Measurements from ENCODE around the gene ZNF622.

ZNF622 gene

DNA sequence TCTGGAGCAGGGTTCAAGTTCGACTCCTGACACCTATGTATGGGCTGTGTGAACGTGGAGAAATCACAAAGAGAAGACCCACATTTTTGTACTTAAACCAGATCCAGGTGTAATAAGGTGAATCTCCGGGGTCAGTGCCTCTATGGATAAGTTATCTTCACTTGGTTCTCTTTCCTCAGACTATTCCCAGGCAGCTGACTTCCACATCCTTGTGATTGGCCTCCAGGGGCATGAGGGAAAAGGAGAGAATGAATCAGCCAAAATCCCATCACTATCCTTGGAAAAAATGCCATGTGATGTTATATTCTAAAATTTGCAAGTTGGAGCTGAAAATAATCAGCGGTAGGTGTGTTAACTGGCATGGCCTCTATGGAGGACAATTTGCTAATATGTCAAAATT is 37.2 kb downstream of the ZNF622 start:
- no peak for DNase-seq

DNA sequence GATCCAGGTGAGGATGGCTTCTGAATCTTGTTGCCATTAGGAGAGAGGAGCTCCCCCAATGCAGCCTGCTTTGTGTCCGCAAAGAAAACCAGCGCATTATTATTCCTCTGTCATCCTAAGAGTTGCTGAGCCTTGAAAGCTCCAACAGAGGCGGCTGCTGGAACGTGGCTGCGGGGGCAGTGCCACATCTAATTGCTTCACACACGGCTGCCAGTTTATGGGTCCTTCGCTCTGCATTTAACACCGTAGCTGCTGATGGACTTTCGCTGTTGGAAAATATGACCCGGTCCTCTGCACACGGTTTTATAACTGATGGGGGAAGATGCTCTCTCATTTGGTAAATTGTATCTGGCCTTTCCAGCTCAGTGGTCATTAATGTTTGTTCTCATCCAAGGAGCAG is 38.0 kb downstream of the ZNF622 start:
- no peak for DNase-seq

DNA sequence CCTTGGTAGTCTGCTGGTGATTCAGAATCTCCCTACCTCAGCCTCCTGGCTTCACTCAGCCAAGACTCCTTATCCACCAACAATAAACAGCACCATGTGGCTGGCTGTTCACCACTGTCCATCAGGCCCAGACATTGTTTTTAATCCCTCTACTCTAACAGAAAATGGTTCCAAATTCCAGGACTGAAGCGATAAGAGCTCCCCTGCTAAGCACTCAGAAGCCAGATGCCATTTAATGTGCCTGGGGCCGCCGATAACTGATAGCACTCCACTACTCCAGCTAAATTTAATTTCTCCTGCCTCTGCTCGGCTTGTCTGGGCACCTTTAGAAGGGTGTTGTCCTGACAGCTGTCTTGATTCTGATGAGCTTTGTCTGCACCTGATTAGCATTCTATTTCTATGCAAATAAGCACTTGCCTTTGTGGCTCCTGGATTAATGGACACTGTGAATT is 47.1 kb downstream of the ZNF622 start:
- no peak for DNase-seq

DNA sequence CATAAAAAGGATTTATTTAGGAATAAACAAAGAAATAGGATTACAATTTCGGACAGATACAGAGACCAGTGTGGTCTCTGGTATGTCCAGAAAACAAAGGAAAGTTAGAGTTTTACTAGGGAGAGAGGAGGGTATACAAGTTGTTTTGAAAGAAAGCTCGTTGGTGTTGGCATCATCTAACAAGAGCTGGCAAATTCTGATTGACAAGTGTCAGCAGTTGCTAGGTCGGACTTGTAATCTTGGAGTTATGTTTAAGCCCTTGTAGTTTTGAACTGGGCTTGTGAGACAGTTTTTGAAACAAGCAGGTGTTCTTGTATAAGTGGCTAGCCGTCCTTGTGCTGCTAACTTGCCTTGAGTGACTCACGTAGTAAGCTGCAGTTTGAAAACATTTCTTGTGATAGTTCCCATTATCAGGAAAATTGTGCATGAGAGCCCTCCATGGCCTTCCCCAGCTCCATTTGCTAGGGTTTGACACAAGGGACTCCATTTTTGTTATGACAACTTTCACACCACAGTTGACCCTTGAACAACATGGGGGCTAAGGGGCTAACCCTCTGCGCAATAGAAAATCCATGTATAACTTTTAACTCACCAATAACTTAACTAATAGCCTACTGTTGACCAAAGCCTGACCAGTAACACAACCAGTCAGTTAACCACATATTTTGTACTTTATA is 48.1 kb downstream of the ZNF622 start:
- DNase-seq: no peak

DNA sequence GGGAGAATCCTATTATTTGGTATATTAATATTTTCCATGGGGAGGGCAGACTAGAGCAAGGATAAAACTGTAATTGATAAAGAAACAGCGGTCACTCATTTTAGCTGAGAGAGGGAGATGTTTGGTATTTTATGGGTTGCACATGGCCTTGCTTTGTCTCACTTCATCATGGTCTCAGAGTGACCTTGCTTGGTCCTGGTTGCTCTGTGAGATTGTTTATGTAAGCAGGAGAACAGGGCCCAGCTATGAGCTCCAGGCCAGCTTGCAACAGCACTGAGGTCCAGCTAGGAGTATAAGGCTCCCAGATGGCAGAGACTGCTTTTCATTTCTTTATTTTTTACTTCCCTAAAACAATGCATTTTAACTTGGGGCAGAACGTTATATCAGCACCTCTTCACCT is 50.7 kb downstream of the ZNF622 start:
- no peak for DNase-seq

DNA sequence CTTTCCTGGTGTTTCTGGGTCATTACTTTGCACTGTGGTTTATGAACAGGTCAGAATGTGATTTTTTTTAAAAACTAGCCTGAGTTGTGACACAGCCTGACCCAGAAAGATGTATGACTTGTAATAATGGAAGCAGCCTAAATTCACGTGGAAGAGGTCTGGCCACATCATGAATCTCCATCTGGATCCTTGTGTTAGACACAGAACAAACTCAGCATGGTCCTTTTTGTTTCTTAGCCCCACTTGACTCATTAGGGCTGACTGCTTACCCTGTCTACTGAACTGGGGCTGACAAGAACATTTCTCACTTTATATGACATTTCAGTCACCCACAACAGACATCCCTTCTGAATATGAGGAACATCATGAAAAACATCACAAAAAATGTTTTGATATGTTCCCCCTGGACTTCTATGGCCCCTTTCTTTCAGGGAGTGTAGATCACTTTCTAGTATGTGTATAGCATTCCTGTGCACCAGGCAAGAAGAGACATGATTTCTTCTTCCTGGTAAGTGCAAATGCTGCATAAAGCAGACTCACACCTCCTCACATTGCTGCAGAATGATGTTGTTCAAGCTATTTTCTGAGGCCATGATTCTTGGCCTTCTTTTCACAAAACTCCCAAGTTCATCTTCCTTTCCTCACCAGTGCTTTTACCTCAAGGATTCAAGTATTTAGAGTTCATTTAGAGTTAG is 52.3 kb downstream of the ZNF622 start:
- DNase-seq: no peak

DNA sequence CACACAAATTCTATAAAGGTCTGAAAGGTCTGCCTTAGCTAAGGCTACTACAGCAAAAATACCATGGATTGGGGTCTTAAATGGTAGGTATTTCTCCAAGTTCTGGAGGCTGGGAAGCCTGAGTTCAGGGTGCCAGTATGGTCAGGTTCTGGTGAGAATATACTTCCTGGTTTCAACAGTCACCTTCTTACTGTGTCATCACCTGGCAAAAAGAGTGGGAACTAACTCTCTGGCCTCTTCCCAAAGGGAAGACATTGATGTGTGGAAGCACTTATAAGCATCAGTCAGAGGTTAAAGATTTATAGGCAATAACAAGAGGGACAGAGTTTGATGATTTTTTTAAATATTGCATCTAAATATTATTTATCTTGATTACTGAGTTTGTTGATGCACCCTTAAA is 53.0 kb downstream of the ZNF622 start:
- DNase-seq: no peak

DNA sequence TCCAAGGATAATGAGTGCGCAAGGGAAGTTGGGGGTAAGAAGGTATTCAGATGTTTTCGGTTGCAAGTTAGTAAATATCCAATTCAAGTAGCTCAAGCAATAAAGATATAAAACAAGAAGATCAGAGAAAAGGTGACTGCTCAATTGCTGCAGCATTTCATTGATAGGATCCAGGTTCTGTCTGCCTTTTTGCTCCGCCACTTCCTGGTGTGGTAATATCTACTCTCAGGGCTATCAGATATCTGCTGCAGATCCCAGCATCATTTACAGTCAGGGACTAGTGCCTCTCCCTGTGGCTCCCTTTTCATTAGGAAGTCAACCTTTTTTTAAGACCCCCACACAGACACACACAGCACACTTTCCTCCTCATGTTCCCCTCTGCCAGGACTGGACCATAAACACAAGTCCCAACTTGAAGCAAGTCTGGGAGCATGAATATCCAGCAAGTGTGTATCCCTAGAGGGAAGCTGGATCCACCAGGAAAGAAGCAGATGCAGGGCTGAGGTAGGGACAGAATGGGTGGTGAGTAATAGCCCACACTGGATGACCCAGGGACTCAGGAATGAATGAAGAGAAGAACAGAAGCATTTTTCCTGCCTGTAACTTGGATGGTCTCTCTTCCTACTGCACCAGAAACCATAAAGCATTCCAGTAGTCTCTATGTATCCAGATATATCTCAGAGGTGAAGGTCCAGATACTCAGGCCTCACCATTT is 53.7 kb downstream of the ZNF622 start:
- no peak for DNase-seq

DNA sequence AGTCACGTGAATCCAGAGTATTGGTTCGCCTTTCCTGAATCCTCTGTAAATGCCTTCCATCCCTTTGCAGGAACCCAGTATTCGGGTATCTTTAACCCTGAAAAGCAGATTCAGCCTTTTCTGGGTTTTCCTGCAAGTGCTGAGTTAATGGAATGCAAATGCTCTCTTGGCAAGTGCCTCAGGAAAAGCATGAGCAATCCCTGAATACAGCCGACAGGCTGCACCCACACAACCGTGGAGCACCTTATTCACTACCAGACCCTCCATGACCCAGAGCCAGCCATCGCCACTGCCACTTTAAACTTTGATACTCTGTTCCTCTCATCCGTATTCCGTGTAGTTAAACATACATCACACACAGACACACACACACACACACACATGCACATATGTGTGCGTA is 54.4 kb downstream of the ZNF622 start:
- DNase-seq: no peak

DNA sequence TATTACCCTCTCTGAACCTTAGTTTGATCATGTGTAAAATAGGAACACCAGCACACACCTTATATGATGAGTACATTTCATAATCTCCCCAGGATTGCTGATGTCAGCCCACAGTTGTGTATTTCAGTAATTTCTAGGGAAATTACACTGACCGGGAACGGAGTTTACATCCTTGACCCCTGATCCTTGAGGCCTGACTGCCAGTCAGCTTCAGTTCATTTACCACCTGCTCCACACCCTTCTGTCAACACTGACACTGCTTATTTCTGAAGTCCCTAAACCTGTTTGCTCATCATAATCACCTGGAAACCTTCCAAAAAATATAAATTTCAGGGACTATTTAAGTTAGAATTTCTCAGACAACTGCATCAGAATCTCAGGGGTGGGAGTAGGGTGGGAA is 55.3 kb downstream of the ZNF622 start:
- DNase-seq: no peak

DNA sequence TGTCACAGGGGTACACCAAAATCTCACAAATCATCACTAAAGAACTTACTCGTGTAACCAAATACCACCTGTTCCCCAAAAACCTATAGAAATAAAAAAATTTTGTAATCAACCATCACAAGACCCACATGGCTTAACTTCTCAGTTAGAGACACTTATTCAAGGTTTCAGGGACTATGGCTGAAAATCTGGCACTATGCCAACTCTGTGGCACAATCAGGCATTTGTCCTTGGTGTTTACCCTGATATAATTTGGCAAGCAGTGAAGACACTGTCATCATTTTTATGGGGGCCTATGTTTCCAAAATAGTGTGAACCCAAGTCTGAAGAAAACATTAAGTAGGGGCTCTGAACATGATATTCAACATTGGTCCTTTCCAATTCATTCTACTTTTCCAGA is 59.0 kb downstream of the ZNF622 start:
- DNase-seq: no peak

DNA sequence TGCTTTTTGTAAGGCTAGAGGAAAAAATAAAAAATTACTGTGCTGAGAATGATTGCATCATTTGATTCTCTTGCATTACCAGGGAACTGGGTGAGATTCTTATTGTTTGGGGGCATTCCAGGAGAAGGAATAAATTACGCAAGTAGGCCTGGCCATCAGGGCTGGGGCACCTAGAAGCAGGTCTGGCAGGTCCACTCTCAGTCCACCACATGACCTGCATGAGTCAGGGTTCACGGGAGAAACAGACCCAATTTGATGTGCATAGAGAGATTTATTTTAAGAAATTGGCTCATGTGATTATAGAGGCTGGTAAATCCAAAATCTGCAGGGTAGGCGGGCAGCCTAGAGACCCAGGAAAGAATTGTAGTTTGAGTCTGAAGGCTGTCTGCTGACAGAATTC is 59.6 kb downstream of the ZNF622 start:
- DNase-seq: no peak
